ENCODE results near the gene LINGO3. TPM values are rescaled to one million over a fixed set of nuclear protein-coding genes. Genes with fewer than 3 reads are reported as not detected.
A peak's percentile ranks its signal among the peaks of the same experiment; 100 is the strongest.

LINGO3 gene
- total and polyA plus RNA-seq, 2 experiments from 2014 or later = not detected

DNA sequence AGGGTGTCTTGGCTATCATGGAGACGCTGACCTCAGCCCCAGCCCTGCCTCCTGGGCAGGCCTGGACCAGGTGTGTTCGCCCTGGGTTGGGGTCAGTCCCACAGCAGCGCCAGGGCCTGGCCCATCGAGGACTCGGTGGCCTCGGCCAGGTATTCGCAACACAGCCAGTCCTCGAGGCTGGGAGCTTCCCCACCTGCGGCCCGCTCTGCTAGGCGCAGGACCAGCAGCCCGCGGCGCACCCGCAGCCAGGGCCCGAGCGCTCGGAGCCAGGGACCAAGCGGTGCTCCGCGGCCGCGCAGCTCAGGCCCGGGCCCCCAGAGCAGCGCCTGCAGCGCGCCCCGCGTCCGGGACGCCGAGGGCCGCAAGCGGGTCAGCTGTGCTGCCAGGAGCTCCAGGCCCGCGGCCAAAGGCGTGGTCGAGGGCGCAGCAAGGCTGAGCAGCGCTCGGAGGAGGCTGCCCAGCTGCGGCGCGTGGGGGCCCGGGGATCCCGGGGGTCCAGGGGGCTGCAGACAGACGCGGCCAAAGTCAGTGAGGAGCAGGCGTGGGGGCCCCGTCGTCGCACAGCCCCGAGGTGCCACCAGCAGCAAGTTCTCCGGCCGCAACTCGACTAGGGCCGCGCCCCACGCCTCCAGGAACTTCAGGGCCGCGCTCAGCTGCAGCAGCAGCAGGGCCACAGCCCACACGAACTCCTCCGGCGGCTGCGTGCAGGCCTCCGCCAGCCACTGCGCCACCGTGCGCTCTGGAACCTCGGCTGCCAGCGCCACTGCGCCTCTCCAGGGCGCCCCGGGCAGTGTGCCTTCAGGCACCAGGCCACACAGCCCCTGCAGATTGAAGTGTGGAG, 32.1 kb downstream of the LINGO3 start:
- H4K20me1 ChIP-seq (ENCODE audit: insufficient read depth) = peaks cover 15% of the 10 kb centered on the region
- peaks cover 49% of the 10 kb centered on the region for H3K79me2 ChIP-seq (ENCODE audit: insufficient read depth)
- in situ Hi-C loops (cut with MboI) = no loop called here

DNA sequence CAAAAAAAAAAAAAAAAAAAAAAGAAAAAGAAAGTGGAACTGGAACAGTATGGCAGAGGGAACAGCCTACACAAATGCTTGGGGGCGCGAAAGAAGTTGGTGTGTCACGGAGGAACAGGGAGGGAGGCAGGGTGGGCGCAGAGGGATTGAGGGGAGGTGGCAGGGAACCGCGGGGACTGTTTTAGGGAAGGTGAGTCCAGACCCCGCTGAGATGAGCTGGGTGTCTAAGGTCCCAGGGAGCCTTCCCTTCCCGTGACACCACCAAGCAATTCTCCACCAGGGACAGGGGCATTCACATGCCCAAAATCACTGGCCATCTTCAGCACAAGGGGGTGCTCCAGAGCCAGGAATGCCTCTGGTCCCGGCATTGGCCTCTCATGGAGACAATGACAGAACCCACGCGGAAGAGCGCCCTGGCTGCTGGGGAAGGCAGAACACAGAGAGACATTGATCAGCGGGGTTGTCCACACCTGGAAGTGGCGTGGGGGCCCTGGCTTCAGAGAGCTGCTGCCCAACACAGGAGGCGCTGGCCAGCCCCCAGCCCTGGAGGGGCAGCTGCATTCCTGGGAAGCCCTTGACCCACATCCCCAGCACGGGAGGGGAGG, 32.9 kb downstream of the LINGO3 start:
- H3K4me2 ChIP-seq (ENCODE audit: unreplicated experiment) = no peak overlapping the region
- in situ Hi-C loops (cut with MboI) = no loop called here
- H3K27me3 ChIP-seq (replicated peaks; ENCODE audit: insufficient read depth) = no peaks in the 10 kb centered on the region
- no peak overlapping the region for H3K4me3 ChIP-seq
- no peak overlapping the region for H2AFZ ChIP-seq
- H3K36me3 ChIP-seq (ENCODE audit: low read depth) = no peaks in the 10 kb centered on the region; the same call in 1 of the 2 replicates
- WGBS, 2 experiments (ENCODE audit: low coverage in 1 of 2, low lambda C conversion rate in 2 of 2, missing lambda C conversion rate in 2 of 2) = 58 to 70% methylated on average over 11 to 16 of the region's 16 CpGs
- H3K9ac ChIP-seq = no peak overlapping the region
- peaks cover 15% of the 10 kb centered on the region for H4K20me1 ChIP-seq (ENCODE audit: insufficient read depth)
- peaks cover 55% of the 10 kb centered on the region for H3K79me2 ChIP-seq (ENCODE audit: insufficient read depth)
- peak overlapping the region; percentile 7; the same call in 1 of the 2 replicates for H3K27ac ChIP-seq
- peak; percentile 84 for DNase-seq
- no peaks in the 10 kb centered on the region for H3K9me3 ChIP-seq (ENCODE audit: low read depth)
- H3K9me2 ChIP-seq (ENCODE audit: insufficient read depth) = no peaks in the 10 kb centered on the region
- H3K4me1 ChIP-seq (ENCODE audit: insufficient read depth) = peaks cover 12% of the 10 kb centered on the region
- peaks cover 6% of the 10 kb centered on the region for H3F3A ChIP-seq (ENCODE audit: insufficient read depth)
- no peak for TF ChIP-seq EZH2phosphoT487 (IDR thresholded peaks at IDR 0.05; ENCODE audit: insufficient read depth, low read depth)
- TF ChIP-seq EZH2 (IDR thresholded peaks at IDR 0.05; ENCODE audit: insufficient read depth, poor library complexity, severe bottlenecking) = no peak

More for the DNA sequence above, 32.1 kb downstream of the LINGO3 start:
- Histone ChIP-seq H3K27ac (no peak overlapping the region), H3K9ac (no peak overlapping the region), H3K27me3 (replicated peaks; ENCODE audit: insufficient read depth) (no peaks in the 10 kb centered on the region), H3K9me2 (ENCODE audit: insufficient read depth) (no peaks in the 10 kb centered on the region), H3K4me3 (no peak overlapping the region), H3K9me3 (ENCODE audit: low read depth) (no peaks in the 10 kb centered on the region), H3K36me3 (ENCODE audit: low read depth) (no peaks in the 10 kb centered on the region; the same call in 1 of the 2 replicates), H3F3A (ENCODE audit: insufficient read depth) (peaks cover 6% of the 10 kb centered on the region), H3K4me2 (ENCODE audit: unreplicated experiment) (no peak overlapping the region), H2AFZ (no peak overlapping the region), H3K4me1 (ENCODE audit: insufficient read depth) (peaks cover 12% of the 10 kb centered on the region)
- TF ChIP-seq EZH2phosphoT487 (IDR thresholded peaks at IDR 0.05; ENCODE audit: insufficient read depth, low read depth) (no peak), EZH2 (IDR thresholded peaks at IDR 0.05; ENCODE audit: insufficient read depth, poor library complexity, severe bottlenecking) (no peak)
- no peak for DNase-seq
- 95 to 97% methylated on average over 41 to 74 of the region's 74 CpGs for WGBS, 2 experiments (ENCODE audit: low coverage in 1 of 2, low lambda C conversion rate in 2 of 2, missing lambda C conversion rate in 2 of 2)

DNA sequence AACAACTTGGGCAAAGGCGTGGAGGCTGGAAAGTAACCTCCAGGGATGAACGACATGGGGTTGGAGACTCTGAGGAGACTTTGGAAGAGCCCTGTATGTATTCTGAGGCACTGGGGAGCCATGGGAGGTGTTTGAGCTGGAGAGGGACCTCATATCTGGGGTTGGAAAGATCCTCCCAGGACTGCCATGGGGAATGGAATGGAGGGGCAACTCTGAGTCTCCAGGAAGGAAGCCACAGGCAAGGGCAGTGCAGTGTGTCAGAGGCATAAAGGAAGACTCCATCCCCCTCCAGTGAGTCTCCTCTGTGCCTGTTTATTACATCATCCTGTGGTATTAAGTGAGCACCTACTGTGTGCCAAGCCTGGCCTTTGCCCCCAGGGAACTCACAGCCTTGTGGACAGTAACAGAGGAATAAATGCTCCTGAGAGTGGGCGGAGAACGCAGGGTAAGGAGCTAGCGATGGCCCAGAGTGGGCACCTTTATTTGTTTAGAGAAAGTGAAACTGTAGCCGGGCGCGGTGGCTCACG, 33.7 kb downstream of the LINGO3 start:
- Histone ChIP-seq H3K27ac (peak overlapping the region; percentile 49), H3K9me2 (ENCODE audit: insufficient read depth) (no peaks in the 10 kb centered on the region), H3K9me3 (ENCODE audit: low read depth) (no peaks in the 10 kb centered on the region), H3K4me2 (ENCODE audit: unreplicated experiment) (no peak overlapping the region), H3K79me2 (ENCODE audit: insufficient read depth) (peaks cover 62% of the 10 kb centered on the region), H3K27me3 (replicated peaks; ENCODE audit: insufficient read depth) (no peaks in the 10 kb centered on the region), H3K4me1 (ENCODE audit: insufficient read depth) (peaks cover 12% of the 10 kb centered on the region), H3K9ac (peak overlapping the region; percentile 60), H2AFZ (no peak overlapping the region), H3K4me3 (peak overlapping the region; percentile 92), H3K36me3 (ENCODE audit: low read depth) (no peaks in the 10 kb centered on the region; the same call in 1 of the 2 replicates), H4K20me1 (ENCODE audit: insufficient read depth) (peaks cover 15% of the 10 kb centered on the region), H3F3A (ENCODE audit: insufficient read depth) (peaks cover 6% of the 10 kb centered on the region)
- TF ChIP-seq EZH2phosphoT487 (IDR thresholded peaks at IDR 0.05; ENCODE audit: insufficient read depth, low read depth) = no peak
- no peak for TF ChIP-seq EZH2 (IDR thresholded peaks at IDR 0.05; ENCODE audit: insufficient read depth, poor library complexity, severe bottlenecking)
- 70 to 72% methylated on average over 8 to 9 of the region's 9 CpGs for WGBS, 2 experiments (ENCODE audit: low coverage in 1 of 2, low lambda C conversion rate in 2 of 2, missing lambda C conversion rate in 2 of 2)
- DNase-seq = peak; percentile 51
- in situ Hi-C loops (cut with MboI) = no loop called here

DNA sequence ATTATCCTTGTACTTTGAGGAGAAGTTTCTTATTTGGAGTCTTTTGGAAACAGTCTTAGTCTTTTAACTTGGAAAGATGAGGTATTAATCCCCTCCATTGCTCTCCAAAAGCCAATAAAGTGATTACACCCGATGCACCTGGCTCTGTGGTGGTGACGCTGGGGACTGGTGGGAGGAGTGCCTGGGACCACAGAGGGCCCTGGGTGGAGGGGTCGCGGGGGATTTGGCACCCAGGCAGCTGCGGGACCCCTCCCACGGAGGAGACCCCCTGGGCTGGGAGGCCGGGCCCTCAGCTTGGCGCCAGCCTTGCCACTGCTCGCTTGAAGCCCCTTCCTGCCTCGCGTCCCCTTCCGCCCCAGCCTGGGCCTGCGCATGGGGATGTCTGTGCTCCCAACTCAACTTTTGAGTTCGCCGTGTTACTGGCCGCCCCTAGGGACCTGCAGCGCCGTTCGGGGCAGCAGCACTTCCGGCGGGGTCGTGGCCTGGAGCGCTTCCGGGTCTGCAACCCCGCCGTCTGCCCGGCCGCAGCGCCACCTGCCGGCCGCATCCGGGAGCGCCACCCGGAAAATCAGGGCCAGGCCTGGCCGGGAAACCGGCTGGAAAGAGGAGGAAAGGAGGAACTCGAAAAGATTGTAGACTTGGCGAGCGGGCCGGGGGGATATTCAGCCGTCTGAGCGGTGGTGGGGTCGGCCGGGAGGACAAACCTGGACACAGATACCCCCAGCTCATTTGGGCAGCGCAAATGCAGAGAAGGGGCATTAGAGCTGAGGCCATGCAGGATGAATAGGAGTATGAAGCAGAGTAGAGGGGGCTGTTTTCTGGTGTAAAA, 34.4 kb downstream of the LINGO3 start:
- Histone ChIP-seq H3K4me3 (peak overlapping the region; percentile 92), H4K20me1 (ENCODE audit: insufficient read depth) (peaks cover 15% of the 10 kb centered on the region), H3K79me2 (ENCODE audit: insufficient read depth) (peaks cover 66% of the 10 kb centered on the region)

More for the DNA sequence above, 34.4 kb downstream of the LINGO3 start:
- DNase-seq = peak; percentile 77
- peaks cover 6% of the 10 kb centered on the region for H3F3A ChIP-seq (ENCODE audit: insufficient read depth)
- H3K36me3 ChIP-seq (ENCODE audit: low read depth) = no peaks in the 10 kb centered on the region; the same call in 1 of the 2 replicates
- H3K4me1 ChIP-seq (ENCODE audit: insufficient read depth) = peaks cover 13% of the 10 kb centered on the region
- no peaks in the 10 kb centered on the region for H3K9me2 ChIP-seq (ENCODE audit: insufficient read depth)
- WGBS, 2 experiments (ENCODE audit: low coverage in 1 of 2, low lambda C conversion rate in 2 of 2, missing lambda C conversion rate in 2 of 2) = 9 to 19% methylated on average over 32 to 45 of the region's 45 CpGs
- H3K4me2 ChIP-seq (ENCODE audit: unreplicated experiment) = peak overlapping the region; percentile 91
- in situ Hi-C loops (cut with MboI) = no loop called here
- H3K9ac ChIP-seq = peak overlapping the region; percentile 60
- no peak for TF ChIP-seq EZH2 (IDR thresholded peaks at IDR 0.05; ENCODE audit: insufficient read depth, poor library complexity, severe bottlenecking)
- no peak for TF ChIP-seq EZH2phosphoT487 (IDR thresholded peaks at IDR 0.05; ENCODE audit: insufficient read depth, low read depth)
- no peaks in the 10 kb centered on the region for H3K9me3 ChIP-seq (ENCODE audit: low read depth)
- H3K27ac ChIP-seq = peak overlapping the region; percentile 49
- no peak overlapping the region for H2AFZ ChIP-seq
- no peaks in the 10 kb centered on the region for H3K27me3 ChIP-seq (replicated peaks; ENCODE audit: insufficient read depth)
